GM12878 (cell line): ENCODE data around the gene FAM50A. TPM values are rescaled to one million over a fixed set of nuclear protein-coding genes. Genes with fewer than 3 reads are reported as not detected.

Source experiments
- ATAC-seq: fragments of 200-7000 bp; cut with Tn5 transposase; 3 replicates; pipeline ENCODE4 v1.9.1; 2020; ENCODE audit warnings: mild to moderate bottlenecking, moderate library complexity
- Bru-seq: library from RNA; stranded (reverse); fragments of 400-500 nt; gene quantifications from one replicate; lab custom pipeline; 2021; lab: Mats Ljungman, UMichigan
- BruChase-seq, 2 experiments: library from RNA; stranded (reverse); fragments of 400-500 nt; gene quantifications; one replicate each; lab custom pipeline; 2021; lab: Mats Ljungman, UMichigan
- BruUV-seq: library from RNA; stranded (reverse); fragments of 400-500 nt; replicated peaks from 2 replicates; lab custom pipeline; 2021; lab: Mats Ljungman, UMichigan
- CTCF ChIA-PET: fragments of 300-600 bp; sonication (Branson Sonifier 250); formaldehyde crosslinking; extraction: SDS; loops from one replicate; lab custom pipeline; 2021; ENCODE audit warnings: inconsistent platforms; lab: Yijun Ruan, JAX
- POLR2A ChIA-PET: fragments of 350-600 bp; formaldehyde crosslinking; extraction: SDS; loops from one replicate; lab custom pipeline; 2021; ENCODE audit warnings: inconsistent platforms; lab: Charles Lee
- RAD21 ChIA-PET: fragments of 300-600 bp; sonication (Branson Sonifier 250); formaldehyde crosslinking; loops from one replicate; lab custom pipeline; 2023; ENCODE audit warnings: antibody characterized with exemption; ENCODE audit not compliant: unreplicated experiment; lab: Charles Lee
- SMC1A ChIA-PET: fragments of 300-600 bp; sonication (Branson Sonifier 250); formaldehyde crosslinking; loops from one replicate; lab custom pipeline; 2023; ENCODE audit not compliant: unreplicated experiment, uncharacterized antibody; lab: Charles Lee
- DNase-seq: peaks from one replicate; pipeline ENCODE4 v3.0.0-alpha.2; 2011; ENCODE audit warnings: low read depth, low spot score
- FAIRE-seq: peaks from 3 replicates; lab custom pipeline; 2011; peaks lifted over from hg19 to GRCh38; lab: Jason Lieb, UNC
- H2AFZ ChIP-seq: 2 replicates; pipeline ENCODE4 v1.6.0; 2011; ENCODE audit warnings: low read depth, low read length, control low read depth; ENCODE audit not compliant: control insufficient read depth
- H3K27ac ChIP-seq: 2 replicates; pipeline ENCODE4 v1.5.1; 2011; ENCODE audit warnings: control low read depth; ENCODE audit not compliant: control insufficient read depth, insufficient read depth
- H3K27me3 ChIP-seq, 2 experiments: replicated peaks in 1 of 2; 2 replicates each; pipeline versions ENCODE4 v1.6.0 to v1.6.1; 2011; ENCODE audit warnings: low read length in 1 of 2; ENCODE audit not compliant: control insufficient read depth in 2 of 2, insufficient read depth in 2 of 2
- H3K36me3 ChIP-seq, 2 experiments: 2 replicates each; pipeline ENCODE4 v1.5.1; 2011; ENCODE audit warnings: low read length in 1 of 2; ENCODE audit not compliant: control insufficient read depth in 2 of 2, insufficient read depth in 2 of 2
- H3K4me1 ChIP-seq: 2 replicates; pipeline ENCODE4 v1.6.1; 2011; ENCODE audit warnings: mild to moderate bottlenecking, low read length, moderate library complexity, mixed read lengths; ENCODE audit not compliant: control insufficient read depth, insufficient read depth
- H3K4me2 ChIP-seq: 2 replicates; pipeline ENCODE4 v1.6.0; 2011; ENCODE audit warnings: control low read depth; ENCODE audit not compliant: control insufficient read depth, insufficient read depth
- H3K4me3 ChIP-seq: fragments of 200-600 bp; sonication (generic); 2 replicates; pipeline ENCODE4 v1.5.1; 2016
- H3K79me2 ChIP-seq: 2 replicates; pipeline ENCODE4 v1.6.0; 2011; ENCODE audit warnings: low read length; ENCODE audit not compliant: control insufficient read depth, insufficient read depth
- H3K9ac ChIP-seq: 2 replicates; pipeline ENCODE4 v1.8.0; 2011; ENCODE audit warnings: low read length, control low read depth, mixed read lengths; ENCODE audit not compliant: control insufficient read depth, insufficient read depth
- H3K9me3 ChIP-seq: replicated peaks from 3 replicates; pipeline ENCODE4 v1.5.1; 2011; ENCODE audit warnings: mild to moderate bottlenecking, low read length; ENCODE audit not compliant: control insufficient read depth, insufficient read depth
- H4K20me1 ChIP-seq: 2 replicates; pipeline ENCODE4 v1.6.0; 2011; ENCODE audit not compliant: control insufficient read depth, insufficient read depth
- ASH2L ChIP-seq: fragments of 300-600, 200-600 bp; sonication (generic); IDR thresholded peaks from 2 replicates; pipeline ENCODE4 v1.6.1; 2017; ENCODE audit warnings: low read depth, mild to moderate bottlenecking, borderline replicate concordance
- ATF7 ChIP-seq: fragments of 450-650 bp; IDR thresholded peaks from 2 replicates; pipeline ENCODE4 v1.6.1; 2016; ENCODE audit warnings: low read depth, mild to moderate bottlenecking
- BACH1 ChIP-seq: fragments of 450-650 bp; IDR thresholded peaks from 2 replicates; pipeline ENCODE4 v1.6.1; 2017; ENCODE audit warnings: mild to moderate bottlenecking, borderline replicate concordance
- BHLHE40 ChIP-seq, 2 experiments: fragments of 450-650 bp in 1 of 2; IDR thresholded peaks; 2 replicates each; pipeline ENCODE4 v1.6.1; 2011 to 2017; ENCODE audit warnings: low read depth in 2 of 2, borderline replicate concordance in 1 of 2, improper control_type of control experiment in 1 of 2, low read length in 1 of 2, mild to moderate bottlenecking in 1 of 2
- CREB1 ChIP-seq: IDR thresholded peaks from 2 replicates; pipeline ENCODE4 v1.6.1; 2012; ENCODE audit warnings: low read depth, mild to moderate bottlenecking, inconsistent platforms
- GATAD2B ChIP-seq: fragments of 450-650 bp; conservative IDR thresholded peaks from 2 replicates; pipeline ENCODE4 v1.6.1; 2017; ENCODE audit warnings: low read depth, mild to moderate bottlenecking, moderate library complexity
- IKZF1 ChIP-seq: fragments of 450-650 bp; conservative IDR thresholded peaks from 2 replicates; pipeline ENCODE4 v1.6.1; 2017; ENCODE audit warnings: antibody characterized with exemption, mild to moderate bottlenecking
- LARP7 ChIP-seq: fragments of 450-650 bp; IDR thresholded peaks from 2 replicates; pipeline ENCODE4 v1.6.1; 2017; ENCODE audit warnings: mild to moderate bottlenecking
- MYB ChIP-seq: fragments of 150-350 bp; IDR thresholded peaks from 2 replicates; pipeline ENCODE4 v1.6.1; 2014; ENCODE audit warnings: mild to moderate bottlenecking, low read depth, low read length, borderline replicate concordance
- POLR2A ChIP-seq: IDR thresholded peaks from 2 replicates; pipeline ENCODE4 v1.6.1; 2011; ENCODE audit warnings: low read depth, mild to moderate bottlenecking, low read length
- TARDBP ChIP-seq: IDR thresholded peaks from 2 replicates; pipeline ENCODE4 v1.6.1; 2016; ENCODE audit warnings: borderline replicate concordance
- WGBS: methylation state at CpG from one replicate; pipeline ENCODE4 v1.1.6; 2016; ENCODE audit warnings: low lambda C conversion rate; ENCODE audit not compliant: insufficient replicate concordance, insufficient coverage; ENCODE audit errors: missing lambda C conversion rate; 5-methylcytosine and 5-hydroxymethylcytosine counted together
- in situ Hi-C: fragments of 300-500 bp; cut with MboI; formaldehyde crosslinking; loops from 9 replicates; pipeline ENCODE4 v1.14.3; 2018; ENCODE audit warnings: mixed read lengths
- intact Hi-C: fragments of 100-400 bp; cut with micrococcal nuclease; formaldehyde crosslinking; loops from one replicate; pipeline ENCODE4 v1.14.2; 2022; ENCODE audit not compliant: unreplicated experiment
- long read RNA-seq, 2 experiments: library from polyadenylated mRNA; unstranded; transcript quantifications; one replicate each; pipeline ENCODE4 v2.0.0, GENCODE V29; 2019 to 2020
- polyA minus RNA-seq, 3 experiments: library from RNA; depleted of rRNA, polyadenylated mRNA; stranded (reverse); fragments of >200 nt; gene quantifications; 2 replicates each; pipeline ENCODE4 v1.2.3, GENCODE V29; 2011
- polyA plus RNA-seq, 11 experiments: library from polyadenylated mRNA; depleted of rRNA in 4 of 11; unstranded in 6 of 11; stranded (reverse) in 5 of 11; fragments of >200 nt; fragmentation: Nextera tagmentation in 4 of 11; fragmentation: Illumina TruSeq in 1 of 11; extraction: Ambion mirVana in 4 of 11; extraction: Trizol in 1 of 11; gene quantifications; 1 replicate in 1 of 11; 2 replicates in 10 of 11; pipeline versions ENCODE4 v1.2.1 to v1.2.3, GENCODE V29; 2011 to 2016; ENCODE audit warnings: inconsistent platforms in 2 of 11, missing spikeins in 2 of 11, low read depth in 1 of 11
- total RNA-seq, 4 experiments: library from RNA; depleted of rRNA in 3 of 4; stranded (reverse); fragments of >200 nt in 3 of 4; fragmentation: Illumina TruSeq in 1 of 4; extraction: Trizol in 1 of 4; gene quantifications; 2 replicates each; pipeline versions ENCODE4 v1.2.1 to v1.2.3, GENCODE V29; 2013 to 2021
- TF ChIP-seq, protein P1 (sequence below): IDR thresholded peaks from 2 replicates; pipeline ENCODE4 v1.6.1; 2011; ENCODE audit warnings: borderline replicate concordance, low read depth, mild to moderate bottlenecking, moderate library complexity, mixed read lengths, low read length; ENCODE audit not compliant: insufficient read depth; ENCODE audit errors: extremely low read length
- TF ChIP-seq, protein P2 (sequence below): fragments of 450-650 bp; conservative IDR thresholded peaks from 2 replicates; pipeline ENCODE4 v1.6.1; 2017; ENCODE audit warnings: mild to moderate bottlenecking, moderate library complexity

The FAM50A gene, protein sequence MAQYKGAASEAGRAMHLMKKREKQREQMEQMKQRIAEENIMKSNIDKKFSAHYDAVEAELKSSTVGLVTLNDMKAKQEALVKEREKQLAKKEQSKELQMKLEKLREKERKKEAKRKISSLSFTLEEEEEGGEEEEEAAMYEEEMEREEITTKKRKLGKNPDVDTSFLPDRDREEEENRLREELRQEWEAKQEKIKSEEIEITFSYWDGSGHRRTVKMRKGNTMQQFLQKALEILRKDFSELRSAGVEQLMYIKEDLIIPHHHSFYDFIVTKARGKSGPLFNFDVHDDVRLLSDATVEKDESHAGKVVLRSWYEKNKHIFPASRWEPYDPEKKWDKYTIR
- 24.0 and 37.5 TPM in 2 replicates for total RNA-seq (2013; cell fraction: nucleolus; rRNA removed)
- 25.8 and 32.1 TPM in 2 replicates for total RNA-seq (2014; rRNA removed)
- 37.0 and 39.5 TPM in 2 replicates for total RNA-seq (2014; rRNA removed; fragmentation: Illumina TruSeq; extraction: Trizol)
- 44.3 and 46.7 TPM in 2 replicates for total RNA-seq (2021)
- polyA plus RNA-seq (2011; ENCODE audit: low read depth) = 36.1 TPM
- polyA plus RNA-seq (2011; rRNA removed) = 23.0 and 30.2 TPM in 2 replicates
- 28.7 and 33.2 TPM in 2 replicates for polyA plus RNA-seq (2011; cell fraction: cytosol; rRNA removed)
- polyA plus RNA-seq (2011; cell fraction: nucleus; rRNA removed) = 82.3 and 87.7 TPM in 2 replicates
- 53.3 and 57.8 TPM in 2 replicates for polyA plus RNA-seq (2012)
- polyA plus RNA-seq (2014; fragmentation: Illumina TruSeq; extraction: Trizol) = 32.9 and 43.9 TPM in 2 replicates
- 1 to 10 TPM; 4.2 to 5.4 TPM for polyA plus RNA-seq (2014; fragmentation: Nextera tagmentation; extraction: Ambion mirVana)
- 45.8 and 51.3 TPM in 2 replicates for polyA plus RNA-seq (2014; rRNA removed)
- 10 to 100 TPM; 20.4 to 40.9 TPM for polyA plus RNA-seq (2016; fragmentation: Nextera tagmentation; extraction: Ambion mirVana)
- polyA minus RNA-seq (2011; rRNA and poly(A)+ RNA removed) = 24.0 and 28.1 TPM in 2 replicates
- 9.5 and 11.9 TPM in 2 replicates for polyA minus RNA-seq (2011; cell fraction: cytosol; rRNA and poly(A)+ RNA removed)
- polyA minus RNA-seq (2011; cell fraction: nucleus; rRNA and poly(A)+ RNA removed) = 14.5 and 24.8 TPM in 2 replicates
- Bru-seq, nascent RNA = percentile 64 among the genes with signal in this experiment
- percentile 75 among the genes with signal in this experiment for BruChase-seq, experiment 1, labeled RNA remaining after a 6-hour chase
- percentile 71 among the genes with signal in this experiment for BruChase-seq, experiment 2, labeled RNA remaining after a 2-hour chase
- long read RNA-seq, experiment 1, transcript FAM50A-202 (13 exons, 1,352 nt) = major isoform, 5 of 7 reads
- long read RNA-seq, experiment 1, partial matches to known transcripts = 1 of 7 reads
- long read RNA-seq, experiment 1, other reads (novel, unspliced or antisense) = 1 of 7 reads
- long read RNA-seq, experiment 2, transcript FAM50A-202 (13 exons, 1,352 nt) = major isoform, 10 of 18 reads
- long read RNA-seq, experiment 2, partial matches to known transcripts = 6 of 18 reads
- long read RNA-seq, experiment 2, other reads (novel, unspliced or antisense) = 2 of 18 reads

DNA sequence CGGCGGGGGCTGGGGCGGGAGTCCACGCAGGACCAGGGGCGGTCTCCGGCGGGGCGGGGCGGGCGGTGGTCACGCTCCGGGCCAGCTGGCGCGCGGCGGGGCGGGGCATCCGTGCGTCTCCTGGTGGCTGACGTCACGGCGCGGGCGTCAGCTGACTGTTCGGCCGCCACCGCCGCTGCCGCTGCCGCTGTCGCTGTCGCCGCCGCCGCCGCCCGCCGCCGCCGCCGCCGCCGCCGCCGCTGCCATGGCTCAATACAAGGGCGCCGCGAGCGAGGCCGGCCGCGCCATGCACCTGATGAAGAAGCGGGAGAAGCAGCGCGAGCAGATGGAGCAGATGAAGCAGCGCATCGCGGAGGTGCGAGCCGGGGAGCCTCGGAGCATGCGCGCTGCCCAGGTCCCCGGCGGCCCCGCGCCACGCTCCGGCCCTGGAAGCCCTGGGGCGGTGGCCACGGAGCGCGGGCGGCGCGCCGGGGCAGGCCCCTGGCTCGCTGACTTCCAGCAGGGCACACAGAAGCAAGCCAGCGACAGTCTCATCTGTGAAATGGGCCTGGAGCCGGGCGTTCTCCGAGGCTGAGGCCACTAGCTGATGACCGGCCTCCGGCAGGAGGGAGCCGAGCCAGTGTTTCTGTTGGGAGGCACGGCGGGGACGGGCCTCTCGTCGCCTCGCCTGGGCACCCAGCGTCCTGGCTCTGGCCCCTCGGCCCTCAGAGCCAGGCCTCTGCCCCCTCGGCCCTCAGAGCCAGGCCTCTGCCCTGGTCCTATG, at the start of gene FAM50A:
FAM50A (plus strand) TSS at position 150 of the 763 bp plus-strand sequence; CDS start at position 245, 95 bp downstream.
- peaks cover 0 to 5% of the 10 kb centered on the region in 2 experiments; a peak in 1 of 4 replicates for H3K36me3 ChIP-seq
- in situ Hi-C loops = no loop called here
- CTCF ChIA-PET = no interaction called here
- SMC1A ChIA-PET = no interaction called here
- intact Hi-C loops = no loop called here
- H3K9me3 ChIP-seq = no peaks in the 10 kb centered on the region
- peak within 1 kb of the TSS; percentile 82 for H3K4me2 ChIP-seq
- ATAC-seq (peak; percentile 90), DNase-seq (no peak), FAIRE-seq (no peak)
- H4K20me1 ChIP-seq = no peaks in the 10 kb centered on the region
- POLR2A ChIA-PET = interaction anchor here (1.1 kb wide), 1 partner anchor 43 kb away, joined by 3 read pairs; no protein-coding TSS in a partner anchor
- no TSS peak for BruUV-seq
- peak within 1 kb of the TSS; percentile 23 for H2AFZ ChIP-seq
- peaks cover 7% of the 10 kb centered on the region for H3K79me2 ChIP-seq
- 22% methylated on average over 30 of the region's 94 CpGs for WGBS
- peak within 1 kb of the TSS; percentile 52 for H3K27ac ChIP-seq
- H3K9ac ChIP-seq = peak within 1 kb of the TSS; percentile 61
- RAD21 ChIA-PET = interaction anchor here (1.3 kb wide), 1 partner anchor 34 kb away, joined by 3 read pairs; no protein-coding TSS in a partner anchor
- peak within 1 kb of the TSS; percentile 68 for H3K4me3 ChIP-seq
- 0 out of 2 replicates have a peak, but pooled peaks cover 3% of the 10 kb centered on the region for H3K4me1 ChIP-seq
- TF ChIP-seq BHLHE40 (IDR thresholded peaks at IDR 0.05; ENCODE audit: borderline replicate concordance in 1 of 2, low read depth in 2 of 2, low read length in 1 of 2) (peak in 1 of 2 experiments; percentile 77; a peak in 2 of 4 replicates), ATF7 (no peak), TARDBP (no peak), MYB (no peak), GATAD2B (peak; percentile 27; the same call in 1 of the 2 replicates), IKZF1 (peak; percentile 36), POLR2A (peak; percentile 31; the same call in 1 of the 2 replicates), CREB1 (peak; percentile 59; the same call in 1 of the 2 replicates), ASH2L (no peak), LARP7 (peak; percentile 38; the same call in 1 of the 2 replicates), BACH1 (peak; percentile 46; the same call in 1 of the 2 replicates)
- TF ChIP-seq, protein P1, sequence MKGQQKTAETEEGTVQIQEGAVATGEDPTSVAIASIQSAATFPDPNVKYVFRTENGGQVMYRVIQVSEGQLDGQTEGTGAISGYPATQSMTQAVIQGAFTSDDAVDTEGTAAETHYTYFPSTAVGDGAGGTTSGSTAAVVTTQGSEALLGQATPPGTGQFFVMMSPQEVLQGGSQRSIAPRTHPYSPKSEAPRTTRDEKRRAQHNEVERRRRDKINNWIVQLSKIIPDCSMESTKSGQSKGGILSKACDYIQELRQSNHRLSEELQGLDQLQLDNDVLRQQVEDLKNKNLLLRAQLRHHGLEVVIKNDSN = peak; percentile 4
- TF ChIP-seq, protein P2, sequence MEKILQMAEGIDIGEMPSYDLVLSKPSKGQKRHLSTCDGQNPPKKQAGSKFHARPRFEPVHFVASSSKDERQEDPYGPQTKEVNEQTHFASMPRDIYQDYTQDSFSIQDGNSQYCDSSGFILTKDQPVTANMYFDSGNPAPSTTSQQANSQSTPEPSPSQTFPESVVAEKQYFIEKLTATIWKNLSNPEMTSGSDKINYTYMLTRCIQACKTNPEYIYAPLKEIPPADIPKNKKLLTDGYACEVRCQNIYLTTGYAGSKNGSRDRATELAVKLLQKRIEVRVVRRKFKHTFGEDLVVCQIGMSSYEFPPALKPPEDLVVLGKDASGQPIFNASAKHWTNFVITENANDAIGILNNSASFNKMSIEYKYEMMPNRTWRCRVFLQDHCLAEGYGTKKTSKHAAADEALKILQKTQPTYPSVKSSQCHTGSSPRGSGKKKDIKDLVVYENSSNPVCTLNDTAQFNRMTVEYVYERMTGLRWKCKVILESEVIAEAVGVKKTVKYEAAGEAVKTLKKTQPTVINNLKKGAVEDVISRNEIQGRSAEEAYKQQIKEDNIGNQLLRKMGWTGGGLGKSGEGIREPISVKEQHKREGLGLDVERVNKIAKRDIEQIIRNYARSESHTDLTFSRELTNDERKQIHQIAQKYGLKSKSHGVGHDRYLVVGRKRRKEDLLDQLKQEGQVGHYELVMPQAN = 0 out of 2 replicates have a peak, but pooled peaks have one; percentile 34
- no peaks in the 10 kb centered on the region for H3K27me3 ChIP-seq
